T-helper 2 cell treated with Interferon-gamma antibody and Interleukin-4, amounts not matched to agents 5 μg/mL and 100 μg/mL, for 36 hours (primary cell): Measurements from ENCODE around the gene WDSUB1.

Experiments
- DNase-seq: peaks from one replicate; pipeline ENCODE4 v3.0.0; 2021; ENCODE audit warnings: low spot score
- H3K27ac Mint-ChIP-seq: one replicate; pipeline ENCODE4 v1.8.0; 2021; ENCODE audit warnings: mild to moderate bottlenecking, mixed read lengths
- H3K27me3 Mint-ChIP-seq: one replicate; pipeline ENCODE4 v1.8.0; 2021; ENCODE audit warnings: low read depth, mixed read lengths
- H3K36me3 Mint-ChIP-seq: one replicate; pipeline ENCODE4 v1.8.0; 2021; ENCODE audit warnings: low read depth, mixed read lengths
- H3K4me1 Mint-ChIP-seq: one replicate; pipeline ENCODE4 v1.8.0; 2021; ENCODE audit warnings: low read depth, mixed read lengths
- H3K4me3 Mint-ChIP-seq: one replicate; pipeline ENCODE4 v1.8.0; 2022; ENCODE audit warnings: mild to moderate bottlenecking, moderate library complexity, mixed read lengths
- H3K9me3 Mint-ChIP-seq: one replicate; pipeline ENCODE4 v1.8.0; 2021; ENCODE audit warnings: mixed read lengths

The WDSUB1 gene

GRCh38 chr2:159204381-159205144 is 81.9 kb downstream of the WDSUB1 start:
- no peaks in the 10 kb centered on the region for H3K36me3 Mint-ChIP-seq
- H3K4me3 Mint-ChIP-seq = no peak overlapping the region
- no peak for DNase-seq
- H3K4me1 Mint-ChIP-seq = peaks cover 2% of the 10 kb centered on the region
- H3K27ac Mint-ChIP-seq = no peak overlapping the region
- no peaks in the 10 kb centered on the region for H3K9me3 Mint-ChIP-seq
- H3K27me3 Mint-ChIP-seq = no peaks in the 10 kb centered on the region

GRCh38 chr2:159202568-159203071 is 83.9 kb downstream of the WDSUB1 start:
- Mint-ChIP-seq H3K9me3 (no peaks in the 10 kb centered on the region), H3K27ac (no peak overlapping the region), H3K36me3 (no peaks in the 10 kb centered on the region), H3K4me1 (peaks cover 2% of the 10 kb centered on the region), H3K27me3 (no peaks in the 10 kb centered on the region), H3K4me3 (no peak overlapping the region)
- no peak for DNase-seq

GRCh38 chr2:159201360-159202063 is 85.0 kb downstream of the WDSUB1 start:
- Mint-ChIP-seq H3K4me1 (peaks cover 2% of the 10 kb centered on the region), H3K4me3 (no peak overlapping the region), H3K36me3 (no peaks in the 10 kb centered on the region), H3K27me3 (no peaks in the 10 kb centered on the region), H3K27ac (no peak overlapping the region), H3K9me3 (no peaks in the 10 kb centered on the region)
- DNase-seq = peak; percentile 8

GRCh38 chr2:159200498-159200897 is 86.0 kb downstream of the WDSUB1 start:
- H3K27me3 Mint-ChIP-seq = no peaks in the 10 kb centered on the region
- H3K4me3 Mint-ChIP-seq = no peak overlapping the region
- no peaks in the 10 kb centered on the region for H3K36me3 Mint-ChIP-seq
- H3K27ac Mint-ChIP-seq = no peak overlapping the region
- no peak for DNase-seq
- H3K9me3 Mint-ChIP-seq = no peaks in the 10 kb centered on the region
- H3K4me1 Mint-ChIP-seq = peaks cover 2% of the 10 kb centered on the region

GRCh38 chr2:159199761-159200465 is 86.6 kb downstream of the WDSUB1 start:
- no peak overlapping the region for H3K27ac Mint-ChIP-seq
- peaks cover 2% of the 10 kb centered on the region for H3K4me1 Mint-ChIP-seq
- no peaks in the 10 kb centered on the region for H3K9me3 Mint-ChIP-seq
- H3K4me3 Mint-ChIP-seq = no peak overlapping the region
- no peaks in the 10 kb centered on the region for H3K36me3 Mint-ChIP-seq
- DNase-seq = no peak
- H3K27me3 Mint-ChIP-seq = no peaks in the 10 kb centered on the region

- Mint-ChIP-seq H3K9me3 (no peaks in the 10 kb centered on the region), H3K36me3 (no peaks in the 10 kb centered on the region), H3K27me3 (no peaks in the 10 kb centered on the region), H3K4me1 (peaks cover 2% of the 10 kb centered on the region), H3K4me3 (no peak overlapping the region), H3K27ac (no peak overlapping the region)
- no peak for DNase-seq
Observed at GRCh38 chr2:159199236-159199635, 87.3 kb downstream of the WDSUB1 start.

- DNase-seq = no peak
- H3K27ac Mint-ChIP-seq = no peak overlapping the region
- H3K4me1 Mint-ChIP-seq = peaks cover 1% of the 10 kb centered on the region
Observed at GRCh38 chr2:159196393-159196925, 90.0 kb downstream of the WDSUB1 start.

GRCh38 chr2:159195697-159196096 is 90.8 kb downstream of the WDSUB1 start:
- no peaks in the 10 kb centered on the region for H3K4me1 Mint-ChIP-seq
- no peak overlapping the region for H3K4me3 Mint-ChIP-seq
- H3K27ac Mint-ChIP-seq = no peak overlapping the region
- no peaks in the 10 kb centered on the region for H3K36me3 Mint-ChIP-seq
- no peaks in the 10 kb centered on the region for H3K9me3 Mint-ChIP-seq
- no peaks in the 10 kb centered on the region for H3K27me3 Mint-ChIP-seq
- no peak for DNase-seq

More at GRCh38 chr2:159196393-159196925, 90.0 kb downstream of the WDSUB1 start:
- H3K9me3 Mint-ChIP-seq = no peaks in the 10 kb centered on the region
- no peaks in the 10 kb centered on the region for H3K27me3 Mint-ChIP-seq
- H3K36me3 Mint-ChIP-seq = no peaks in the 10 kb centered on the region
- H3K4me3 Mint-ChIP-seq = no peak overlapping the region

GRCh38 chr2:159194241-159194640 is 92.3 kb downstream of the WDSUB1 start:
- Mint-ChIP-seq H3K4me3 (no peak overlapping the region), H3K4me1 (no peaks in the 10 kb centered on the region), H3K27ac (no peak overlapping the region), H3K9me3 (no peaks in the 10 kb centered on the region), H3K36me3 (no peaks in the 10 kb centered on the region), H3K27me3 (no peaks in the 10 kb centered on the region)
- no peak for DNase-seq

GRCh38 chr2:159193791-159194190 is 92.7 kb downstream of the WDSUB1 start:
- DNase-seq = no peak
- no peak overlapping the region for H3K27ac Mint-ChIP-seq
- no peaks in the 10 kb centered on the region for H3K9me3 Mint-ChIP-seq
- H3K4me1 Mint-ChIP-seq = no peaks in the 10 kb centered on the region
- no peak overlapping the region for H3K4me3 Mint-ChIP-seq
- no peaks in the 10 kb centered on the region for H3K36me3 Mint-ChIP-seq
- no peaks in the 10 kb centered on the region for H3K27me3 Mint-ChIP-seq

GRCh38 chr2:159192371-159192918 is 94.1 kb downstream of the WDSUB1 start:
- H3K36me3 Mint-ChIP-seq = no peaks in the 10 kb centered on the region
- H3K9me3 Mint-ChIP-seq = no peaks in the 10 kb centered on the region
- H3K27me3 Mint-ChIP-seq = no peaks in the 10 kb centered on the region
- H3K27ac Mint-ChIP-seq = no peak overlapping the region
- no peak for DNase-seq
- no peak overlapping the region for H3K4me3 Mint-ChIP-seq
- H3K4me1 Mint-ChIP-seq = no peaks in the 10 kb centered on the region

- H3K9me3 Mint-ChIP-seq = no peaks in the 10 kb centered on the region
- H3K36me3 Mint-ChIP-seq = no peaks in the 10 kb centered on the region
- H3K4me1 Mint-ChIP-seq = peaks cover 2% of the 10 kb centered on the region
- H3K27ac Mint-ChIP-seq = no peak overlapping the region
- H3K27me3 Mint-ChIP-seq = no peaks in the 10 kb centered on the region
- DNase-seq = no peak
- no peak overlapping the region for H3K4me3 Mint-ChIP-seq
Observed at GRCh38 chr2:159188449-159188848, 98.1 kb downstream of the WDSUB1 start.

GRCh38 chr2:159187106-159187505 is 99.4 kb downstream of the WDSUB1 start:
- DNase-seq = no peak
- H3K27ac Mint-ChIP-seq = no peak overlapping the region
- H3K36me3 Mint-ChIP-seq = no peaks in the 10 kb centered on the region
- no peaks in the 10 kb centered on the region for H3K9me3 Mint-ChIP-seq
- H3K27me3 Mint-ChIP-seq = no peaks in the 10 kb centered on the region
- H3K4me3 Mint-ChIP-seq = no peak overlapping the region
- H3K4me1 Mint-ChIP-seq = peaks cover 2% of the 10 kb centered on the region
